Liver (tissue), 3 donors: ENCODE data around the gene SERPINA10.

ENCODE experiments used
- ATF3 ChIP-seq: IDR thresholded peaks from 2 replicates; pipeline ENCODE4 v1.6.1; 2016; ENCODE audit warnings: antibody characterized with exemption
- CTCF ChIP-seq: fragments of 150-350 bp; IDR thresholded peaks from 2 replicates; pipeline ENCODE4 v1.5.1; 2017; ENCODE audit warnings: improper control_type of control experiment, low read depth, low read length; ENCODE audit not compliant: missing input control
- EGR1 ChIP-seq, 2 donors: IDR thresholded peaks; 2 replicates each; pipeline ENCODE4 v1.6.1; 2016 to 2018; ENCODE audit warnings: antibody characterized with exemption in 2 of 2, low read depth in 2 of 2
- GABPA ChIP-seq, 2 donors: IDR thresholded peaks in 1 of 2; conservative IDR thresholded peaks in 1 of 2; 2 replicates each; pipeline ENCODE4 v1.6.1; 2016; ENCODE audit warnings: antibody characterized with exemption in 2 of 2, mild to moderate bottlenecking in 1 of 2, moderate library complexity in 1 of 2
- HNF4G ChIP-seq: IDR thresholded peaks from 2 replicates; pipeline ENCODE4 v1.6.1; 2016; ENCODE audit warnings: antibody characterized with exemption
- JUND ChIP-seq, 2 donors: IDR thresholded peaks; 2 replicates each; pipeline ENCODE4 v1.6.1; 2016; ENCODE audit warnings: antibody characterized with exemption in 2 of 2
- MAX ChIP-seq: IDR thresholded peaks from 2 replicates; pipeline ENCODE4 v1.6.1; 2016; ENCODE audit warnings: antibody characterized with exemption
- RAD21 ChIP-seq, 2 donors: IDR thresholded peaks; 2 replicates each; pipeline ENCODE4 v1.6.1; 2016; ENCODE audit warnings: antibody characterized with exemption in 2 of 2, mild to moderate bottlenecking in 2 of 2
- REST ChIP-seq: IDR thresholded peaks from 2 replicates; pipeline ENCODE4 v1.6.1; 2016; ENCODE audit warnings: antibody characterized with exemption, mild to moderate bottlenecking
- SP1 ChIP-seq: IDR thresholded peaks from 2 replicates; pipeline ENCODE4 v1.6.1; 2018; ENCODE audit warnings: antibody characterized with exemption, mild to moderate bottlenecking
- TAF1 ChIP-seq: conservative IDR thresholded peaks from 2 replicates; pipeline ENCODE4 v1.6.1; 2016; ENCODE audit warnings: antibody characterized with exemption, mild to moderate bottlenecking
- YY1 ChIP-seq: IDR thresholded peaks from 2 replicates; pipeline ENCODE4 v1.6.1; 2016; ENCODE audit warnings: antibody characterized with exemption, mild to moderate bottlenecking
- ZBTB33 ChIP-seq: IDR thresholded peaks from 2 replicates; pipeline ENCODE4 v1.6.1; 2016; ENCODE audit warnings: antibody characterized with exemption
- donor health status: healthy.
- donor health status: healthy.

- TF ChIP-seq CTCF (no peak), SP1 (no peak), ATF3 (no peak), YY1 (no peak), EGR1 (IDR thresholded peaks at IDR 0.05; ENCODE audit: low read depth in 2 of 2) (no peak), JUND (IDR thresholded peaks at IDR 0.05) (no peak), MAX (no peak), REST (no peak), RAD21 (IDR thresholded peaks at IDR 0.05) (no peak), ZBTB33 (no peak), TAF1 (no peak), HNF4G (no peak), GABPA (IDR thresholded peaks at IDR 0.05 in 1 of 2, conservative IDR thresholded peaks at IDR 0.05 in 1 of 2) (no peak)
These were observed 10.0 kb upstream of the SERPINA10 start for GRCh38 chr14:94303111-94303510.
